HG03095 (cell line): Measurements from ENCODE around the gene NQO1.
"Not testable (repeated sequence)": the region's sequence is repeated elsewhere in the genome, so short reads cannot be mapped to it uniquely, and the experiment has no call there.

ENCODE experiments used
- ATAC-seq: cut with Tn5 transposase; IDR thresholded peaks from one replicate; pipeline ENCODE4 v1.9.1; 2021; ENCODE audit warnings: moderate library complexity; ENCODE audit not compliant: unreplicated experiment

NQO1 gene

DNA sequence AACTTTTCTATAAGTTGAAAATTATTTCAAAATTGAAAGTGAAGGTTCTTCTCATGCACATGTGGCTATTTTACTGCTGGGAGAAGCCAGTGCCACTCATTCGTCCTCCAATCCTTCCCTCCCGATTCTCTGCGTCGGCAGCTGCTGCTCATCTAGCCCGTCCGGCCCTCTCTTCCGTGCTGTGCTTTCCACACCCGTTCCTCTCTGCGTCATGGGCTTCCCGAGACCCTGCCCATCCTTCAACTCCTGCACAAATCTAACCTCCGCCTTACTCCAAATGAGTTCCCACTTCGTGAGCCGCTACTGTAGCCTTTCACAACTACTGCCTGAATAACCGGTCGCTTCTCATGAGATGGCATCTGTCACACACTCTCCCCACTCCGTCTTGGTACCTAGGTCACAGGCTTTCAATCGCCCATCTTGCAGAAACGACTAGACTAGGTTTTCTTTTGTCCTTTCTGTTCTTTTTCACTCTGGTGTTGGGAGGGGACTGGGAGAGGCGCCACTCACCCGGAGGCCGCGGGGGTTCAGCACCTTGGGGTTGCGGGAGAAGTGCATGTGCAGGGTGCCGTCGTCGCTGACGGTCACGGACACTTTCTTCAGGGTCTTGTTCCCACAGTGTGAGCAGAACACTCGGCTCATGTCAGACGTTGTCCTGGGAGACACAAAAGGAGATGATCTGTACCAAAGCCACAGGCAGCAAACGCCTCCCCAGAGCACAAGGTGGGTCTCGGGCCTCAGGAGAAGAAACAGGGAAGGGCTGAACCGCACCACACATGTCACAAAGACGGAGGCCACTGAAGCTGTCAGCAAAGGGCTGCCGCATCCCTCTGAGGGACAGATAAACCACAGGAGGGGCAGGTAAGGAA, 18.2 kb upstream of the NQO1 start:
- ATAC-seq = no peak

DNA sequence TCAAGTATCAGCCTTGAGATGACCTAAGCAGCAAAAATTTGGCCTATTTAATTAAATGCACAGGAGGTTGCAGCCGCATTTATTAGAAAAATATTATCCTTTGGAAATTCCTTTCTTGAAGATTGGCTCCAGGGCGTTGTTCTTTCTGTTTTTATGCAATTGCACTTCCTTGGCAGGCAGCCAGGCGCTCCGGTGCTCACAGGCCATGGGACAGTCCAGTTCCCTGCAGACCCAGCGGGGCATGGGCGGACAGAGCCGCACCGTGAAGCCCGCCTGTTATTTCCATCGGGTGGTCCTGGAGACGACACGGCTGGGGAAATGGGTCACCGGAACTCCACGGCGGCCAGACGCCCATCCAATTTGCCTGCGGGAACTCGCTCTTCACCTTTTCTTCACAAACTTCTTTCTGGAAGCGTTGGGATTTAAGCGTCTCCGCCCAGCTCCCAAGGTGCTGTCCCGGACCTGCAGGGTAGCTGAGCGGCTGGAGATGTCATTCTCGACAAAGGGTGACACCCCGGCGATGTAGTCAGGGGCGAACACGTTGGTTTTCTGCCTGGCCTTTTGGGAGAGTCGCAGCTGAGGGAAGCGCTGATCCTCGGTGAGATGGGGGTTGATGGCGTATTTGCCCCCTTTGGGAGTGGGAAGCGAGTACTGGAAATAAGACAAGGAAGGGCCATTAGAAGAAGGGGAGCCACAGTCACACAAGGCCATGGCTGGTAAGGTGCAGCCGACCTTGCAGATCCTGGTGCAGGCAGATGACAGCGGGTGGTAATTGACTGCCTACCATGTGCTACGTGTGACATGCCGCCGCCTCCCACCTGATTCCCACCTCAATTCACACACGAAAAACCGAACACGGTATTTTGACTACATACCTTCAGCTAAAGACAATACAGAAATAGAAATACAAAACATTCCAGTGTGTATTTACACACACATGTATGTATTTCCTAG, 15.9 kb upstream of the NQO1 start:
- no peak for ATAC-seq

DNA sequence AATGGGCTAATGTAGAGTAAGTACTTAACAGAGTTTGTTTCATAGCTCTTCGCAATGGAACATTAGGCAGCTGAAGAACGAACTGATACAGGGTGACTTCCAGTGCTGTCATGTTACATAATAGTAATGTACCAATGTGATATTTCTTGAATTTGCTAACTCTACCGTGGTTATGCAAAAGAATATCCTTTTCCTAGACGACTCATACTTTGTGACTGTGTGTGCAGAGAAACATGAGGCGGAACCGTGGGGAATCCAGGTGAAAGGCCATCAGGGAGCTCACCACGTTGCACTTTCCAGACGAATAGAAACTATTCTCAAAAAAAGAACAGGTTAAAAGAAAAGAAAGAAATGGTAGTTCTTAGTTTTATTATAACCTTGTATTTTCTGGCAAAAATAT, 15.2 kb upstream of the NQO1 start:
- no peak for ATAC-seq

DNA sequence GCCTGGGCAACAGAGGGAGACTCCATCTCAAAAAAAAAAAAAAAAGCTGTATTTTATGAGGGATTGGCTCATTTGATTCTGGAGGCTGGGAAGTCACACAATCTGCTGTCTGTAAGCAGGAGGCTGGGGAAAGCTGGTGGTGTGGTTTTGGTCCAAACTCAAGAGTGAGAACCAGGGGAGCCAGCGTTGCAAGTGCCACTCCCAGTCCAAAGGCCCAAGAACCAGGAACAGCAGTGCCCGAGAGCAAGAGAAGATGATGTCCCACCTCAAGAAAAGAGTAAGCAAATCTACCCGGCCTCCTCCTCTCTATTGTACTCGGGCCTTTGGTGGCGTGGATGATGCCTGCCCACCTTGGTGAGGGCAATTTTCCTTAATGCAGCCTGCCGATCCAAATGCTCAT, 5.7 kb upstream of the NQO1 start:
- no peak for ATAC-seq

DNA sequence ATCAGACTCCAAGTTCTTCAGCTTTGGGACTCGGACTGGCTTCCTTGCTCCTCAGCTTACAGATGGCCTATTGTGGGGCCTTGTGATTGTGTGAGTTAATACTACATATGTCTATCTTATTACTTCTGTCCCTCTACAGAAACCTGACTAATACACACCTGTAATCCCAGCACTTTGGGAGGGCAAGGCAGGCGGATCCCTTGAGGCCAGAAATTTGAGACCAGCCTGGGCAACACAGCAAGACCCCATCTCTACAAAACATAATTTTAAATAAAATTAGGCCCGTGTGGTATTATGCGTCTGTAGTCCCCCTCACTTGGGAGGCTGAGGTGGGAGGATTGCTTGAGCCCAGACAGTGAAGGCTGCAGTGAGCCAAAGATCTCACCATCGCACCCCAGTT, 4.9 kb upstream of the NQO1 start:
- ATAC-seq = not testable (repeated sequence)

DNA sequence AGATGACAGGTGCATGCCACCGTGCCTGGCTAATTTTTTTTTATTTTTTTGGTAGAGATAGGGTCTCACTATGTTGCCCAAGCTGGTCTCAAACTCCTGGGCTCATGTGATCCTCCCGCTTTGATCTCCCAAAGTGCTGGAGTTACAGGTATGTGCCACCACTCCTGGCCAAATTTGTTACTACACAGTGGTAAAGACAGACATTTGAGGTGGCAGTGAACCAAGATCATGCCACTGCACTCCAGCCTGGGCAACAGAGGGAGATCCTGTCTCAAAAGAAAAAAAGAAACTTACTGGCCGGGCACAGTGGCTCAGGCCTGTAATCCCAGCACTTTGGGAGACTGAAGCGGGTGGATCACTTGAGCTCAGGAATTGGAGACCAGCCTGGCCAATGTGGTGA, 2.7 kb upstream of the NQO1 start:
- ATAC-seq = not testable (repeated sequence)

DNA sequence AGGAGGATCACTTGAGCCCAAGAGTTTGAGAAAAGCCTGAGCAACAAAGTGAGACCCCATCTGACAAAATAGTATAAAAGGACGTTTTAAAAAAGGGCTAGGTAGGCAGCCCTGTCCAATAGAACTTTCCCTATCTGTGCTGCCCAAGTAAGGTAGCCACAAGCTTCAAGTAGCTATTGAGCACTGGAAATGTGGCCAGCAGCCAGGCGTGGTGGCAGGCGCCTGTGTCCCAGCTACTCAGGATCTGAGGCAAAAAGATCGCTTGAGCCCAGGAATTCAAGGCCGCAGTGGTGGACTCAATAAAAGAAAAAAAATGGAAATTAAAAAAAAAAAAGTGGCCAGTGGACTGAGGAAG, 1.5 kb upstream of the NQO1 start:
- no peak for ATAC-seq

- no peak for ATAC-seq
These were observed 664 bp downstream of the NQO1 start for GRCh38 chr16:69725480-69726312.

DNA sequence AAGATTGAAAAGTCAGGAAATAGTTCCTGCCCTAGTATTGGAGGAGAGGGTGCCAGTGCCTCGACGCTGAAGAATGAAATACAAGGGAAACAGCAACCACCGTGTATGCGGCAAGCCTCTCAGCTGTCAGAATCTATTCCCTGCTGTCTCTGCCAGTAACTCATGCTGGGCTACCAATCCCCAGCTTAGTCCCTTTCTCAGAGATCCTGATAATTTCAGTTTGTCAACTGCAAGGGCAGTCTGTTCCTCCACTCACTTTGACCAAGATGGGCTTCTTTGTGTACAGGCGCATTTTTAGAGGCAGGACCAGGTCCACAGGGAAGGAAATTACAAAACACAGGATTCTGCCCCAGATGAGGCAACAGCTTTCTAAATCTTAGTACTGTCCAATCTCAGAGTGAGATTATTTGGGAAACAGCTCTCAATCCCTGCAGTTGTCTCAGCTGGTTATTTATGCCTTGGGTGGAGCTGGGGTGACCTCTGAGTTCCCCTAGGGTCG, 1.3 kb downstream of the NQO1 start:
- no peak for ATAC-seq

- no peak for ATAC-seq
These were observed 1.9 kb downstream of the NQO1 start for GRCh38 chr16:69724414-69724873.

DNA sequence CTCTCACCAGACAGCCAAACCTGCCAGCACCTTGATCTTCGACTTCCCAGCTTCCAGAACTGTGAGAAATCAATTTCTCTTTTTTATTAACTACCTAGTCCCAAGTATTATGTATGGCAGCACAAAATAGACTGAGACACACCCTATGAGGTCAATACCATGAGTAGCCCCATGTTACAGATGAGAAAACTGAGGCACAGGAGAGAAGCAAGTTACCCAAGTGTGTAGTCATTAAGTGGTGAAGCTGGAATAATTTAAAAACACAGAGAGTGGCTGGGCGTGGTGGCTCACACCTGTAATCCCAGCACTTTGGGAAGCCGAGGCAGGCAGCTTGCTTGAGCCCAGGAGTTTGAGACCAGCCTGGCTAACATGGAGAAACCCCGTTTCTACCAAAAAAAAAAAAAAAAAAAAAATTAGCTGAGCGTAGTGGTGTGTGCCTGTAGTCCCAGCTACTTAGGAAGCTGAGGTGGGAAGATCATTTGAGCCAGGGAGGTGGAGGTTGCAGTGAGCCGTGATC, 4.9 kb downstream of the NQO1 start:
- no peak for ATAC-seq

GRCh38 chr16:69720822-69721430, 5.4 kb downstream of the NQO1 start:
- no peak for ATAC-seq

- ATAC-seq = no peak
These were observed 8.1 kb downstream of the NQO1 start for GRCh38 chr16:69718111-69718764.

GRCh38 chr16:69717066-69717465, 9.3 kb downstream of the NQO1 start:
- no peak for ATAC-seq

DNA sequence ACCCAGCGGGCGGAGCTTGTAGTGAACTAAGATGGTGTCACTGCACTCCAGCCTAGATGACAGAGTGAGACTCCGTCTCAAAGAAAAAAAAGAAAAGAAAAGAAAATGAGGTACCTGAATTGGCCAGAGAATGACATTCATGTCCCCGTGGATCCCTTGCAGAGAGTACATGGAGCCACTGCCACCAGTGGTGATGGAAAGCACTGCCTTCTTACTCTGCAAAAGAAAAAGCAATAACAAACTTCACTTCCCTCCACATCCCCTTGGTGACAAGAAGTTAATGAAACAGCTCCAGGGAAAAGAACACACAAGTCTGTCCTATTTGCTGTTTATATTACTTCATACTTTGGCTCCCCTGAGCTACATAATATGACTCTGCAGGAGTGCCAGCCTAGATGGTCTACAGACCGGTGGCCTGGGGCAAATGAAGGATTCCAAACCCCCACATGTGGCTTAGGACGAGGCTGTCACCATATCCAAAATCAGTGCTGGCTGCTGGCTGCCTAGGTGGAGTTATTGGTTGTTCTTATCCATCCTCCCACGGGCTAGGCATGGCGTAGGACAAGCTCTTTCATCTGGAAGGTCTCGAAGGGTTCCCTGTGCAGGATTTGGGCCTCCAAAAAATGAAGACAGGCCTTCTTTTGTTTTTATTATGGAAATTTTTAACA, 13.3 kb downstream of the NQO1 start:
- ATAC-seq = no peak

DNA sequence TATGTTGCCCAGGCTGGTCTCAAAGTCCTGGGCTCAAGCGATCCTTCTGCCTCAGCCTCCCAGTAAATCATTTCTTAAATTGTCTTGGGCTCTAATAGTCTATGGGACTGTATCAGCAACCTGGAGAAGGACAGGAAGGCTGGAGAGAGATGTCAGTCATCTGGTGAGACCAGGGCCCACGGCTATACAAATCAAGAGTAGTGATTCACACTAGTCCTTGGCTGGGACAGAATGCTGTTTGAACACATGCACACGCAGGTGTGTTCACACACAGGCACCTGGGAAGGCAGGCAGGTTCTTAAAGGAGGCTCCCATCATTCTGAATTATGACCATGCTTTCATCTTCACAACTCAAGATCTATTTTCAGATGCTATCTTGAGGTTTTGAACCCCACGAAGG, 14.1 kb downstream of the NQO1 start:
- no peak for ATAC-seq

DNA sequence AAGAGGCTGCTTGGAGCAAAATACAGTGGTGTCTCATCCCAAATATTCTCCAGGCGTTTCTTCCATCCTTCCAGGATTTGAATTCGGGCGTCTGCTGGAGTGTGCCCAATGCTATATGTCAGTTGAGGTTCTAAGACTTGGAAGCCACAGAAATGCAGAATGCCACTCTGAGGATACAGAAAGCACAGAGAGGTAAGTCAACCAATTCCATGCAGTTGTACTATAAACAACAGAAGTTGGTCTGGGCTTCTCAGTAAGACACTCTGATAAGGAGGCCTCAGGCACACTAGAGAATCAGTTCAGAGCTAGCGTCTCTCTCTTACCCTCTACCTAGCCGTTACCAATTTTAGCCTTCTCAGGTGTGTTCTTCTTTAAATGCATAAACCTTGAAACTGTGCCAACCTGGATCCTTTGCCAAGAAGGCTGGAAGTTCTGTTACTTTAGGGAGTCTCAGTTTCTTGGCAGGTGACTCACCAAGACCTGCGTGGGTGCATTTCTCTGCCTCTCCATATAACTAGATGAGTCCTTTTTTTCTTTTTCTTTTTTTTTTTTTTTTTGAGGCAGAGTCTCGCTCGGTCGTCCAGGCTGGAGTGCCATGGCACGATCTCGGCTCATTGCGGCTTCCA, 15.1 kb downstream of the NQO1 start:
- no peak for ATAC-seq

GRCh38 chr16:69709456-69710084, 16.8 kb downstream of the NQO1 start:
- ATAC-seq = no peak
